DMS53 (cell line): Measurements from ENCODE around the gene PPP6C.
"Not testable (repeated sequence)": the region's sequence is repeated elsewhere in the genome, so short reads cannot be mapped to it uniquely, and the experiment has no call there.

Experiments
- DNase-seq: peaks from one replicate; lab custom pipeline; 2025; lab: John Stamatoyannopoulos, UW

PPP6C gene

DNA sequence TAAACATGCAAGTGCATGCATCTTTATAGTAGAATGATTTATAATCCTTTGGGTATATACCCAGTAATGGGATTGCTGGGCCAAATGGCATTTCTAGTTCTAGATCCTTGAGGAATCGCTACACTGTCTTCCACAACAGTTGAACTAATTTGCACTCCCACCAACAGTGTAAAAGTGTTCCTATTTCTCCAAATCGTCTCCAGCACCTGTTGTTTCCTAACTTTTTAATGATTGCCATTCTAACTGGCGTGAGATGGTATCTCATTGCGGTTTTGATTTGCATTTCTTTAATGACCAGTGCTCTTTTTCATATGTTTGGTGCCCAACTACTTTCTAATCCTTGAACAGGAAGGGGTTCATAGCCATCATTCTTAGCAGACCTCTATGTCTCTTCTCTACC, 7.8 kb downstream of the PPP6C start:
- not testable (repeated sequence) for DNase-seq

DNA sequence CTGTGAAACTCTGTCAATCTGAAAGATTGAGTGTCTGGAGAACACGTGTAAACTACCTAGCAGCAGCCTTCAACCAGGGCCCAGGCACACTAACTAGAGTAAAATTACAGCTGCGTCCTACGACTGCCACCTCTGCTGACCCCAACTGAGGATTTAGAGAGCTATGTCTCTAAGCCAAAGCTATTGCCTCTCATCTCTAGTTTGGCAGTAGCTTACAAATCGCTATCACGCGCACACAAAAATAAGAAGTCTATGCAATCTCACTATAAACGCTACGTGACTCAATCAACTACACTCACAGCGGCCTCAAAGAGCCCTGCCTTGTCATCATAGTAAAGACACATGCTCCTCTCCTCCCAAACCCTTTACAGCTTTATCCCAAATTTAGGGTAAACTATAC, 8.7 kb downstream of the PPP6C start:
- no peak for DNase-seq

DNA sequence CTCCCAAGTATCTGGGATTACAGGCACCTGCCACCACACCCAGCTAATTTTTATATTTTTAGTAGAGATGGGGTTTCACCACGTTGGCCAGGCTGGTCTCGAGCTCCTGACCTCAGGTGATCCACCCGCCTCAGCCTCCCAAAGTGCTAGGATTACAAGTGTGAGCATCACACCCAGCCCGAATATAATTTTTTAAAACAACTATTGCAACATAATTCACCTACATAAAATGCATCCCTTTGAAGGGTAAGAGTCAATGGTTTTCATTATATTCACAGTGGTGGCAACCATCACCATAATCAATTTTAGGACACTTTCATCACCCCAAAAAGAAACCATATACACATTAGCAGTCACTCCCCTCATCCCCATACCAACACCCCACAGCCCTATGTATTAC, 9.8 kb downstream of the PPP6C start:
- not testable (repeated sequence) for DNase-seq

DNA sequence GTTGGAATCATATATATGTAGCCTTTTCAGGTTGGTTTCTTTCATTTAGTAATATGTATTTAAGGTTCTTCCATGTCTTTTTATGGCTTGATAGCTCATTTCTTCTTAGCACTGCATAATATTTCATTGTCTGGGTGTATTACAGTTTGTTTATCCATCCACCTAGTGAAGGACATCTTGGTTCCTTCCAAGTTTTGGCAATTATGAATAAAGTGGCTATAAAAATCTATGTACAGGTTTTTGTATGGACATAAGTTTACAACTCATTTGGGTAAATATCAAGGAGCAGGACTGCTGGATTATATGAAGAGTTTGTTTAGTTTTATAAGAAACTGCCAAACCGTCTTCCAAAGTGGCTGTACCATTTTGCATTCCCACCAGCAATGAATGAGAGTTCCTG, 11.7 kb downstream of the PPP6C start:
- DNase-seq = no peak

DNA sequence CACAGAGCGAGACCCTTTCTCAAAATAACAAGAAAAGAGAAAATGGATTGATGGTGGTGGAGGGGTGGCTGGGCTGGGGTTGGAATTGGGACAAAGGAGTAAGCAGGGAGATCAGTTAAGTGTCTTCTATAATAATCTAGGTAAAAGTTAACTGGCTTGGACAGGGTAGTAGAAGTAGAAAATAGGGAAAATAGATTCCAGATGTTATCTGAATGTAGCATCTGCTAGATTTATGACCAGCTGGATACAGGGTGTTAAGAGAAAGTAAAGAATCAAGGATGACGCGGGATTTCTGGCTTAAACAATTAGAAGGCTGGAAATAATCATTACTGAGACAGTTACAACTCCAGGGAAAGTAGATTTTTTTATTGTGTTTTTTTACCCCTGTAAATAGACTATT, 13.0 kb downstream of the PPP6C start:
- no peak for DNase-seq

DNA sequence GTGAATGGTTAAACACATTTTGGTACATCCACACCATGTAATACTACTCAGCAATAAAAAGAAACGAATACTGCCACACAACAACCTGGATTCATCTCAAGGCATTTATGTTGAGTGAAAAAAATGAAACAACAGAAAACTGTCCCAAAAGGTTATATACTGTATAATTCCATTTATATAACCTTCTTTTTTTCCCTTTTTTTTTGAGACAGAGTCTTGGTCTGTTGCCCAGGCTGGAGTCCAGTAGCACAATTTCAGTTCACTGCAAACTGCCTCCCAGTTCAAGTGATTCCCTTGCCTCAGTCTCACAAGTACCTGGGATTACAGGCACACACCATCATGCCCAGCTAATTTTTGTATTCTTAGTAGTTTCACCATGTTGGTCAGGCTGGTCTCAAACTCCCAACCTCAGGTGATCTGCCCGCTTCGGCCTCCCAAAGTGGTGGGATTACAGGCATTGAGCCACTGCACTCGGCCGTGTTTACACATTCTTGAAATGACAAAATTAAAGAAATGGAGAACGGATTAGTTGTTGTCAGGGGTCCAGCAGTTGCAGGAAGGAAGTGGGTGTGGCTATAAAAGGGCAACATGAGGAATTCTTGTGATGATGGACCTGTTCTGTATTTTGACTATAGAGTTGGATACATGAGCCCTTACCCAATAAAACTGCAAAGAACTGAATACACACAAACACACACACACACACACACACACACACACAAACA, 17.4 kb downstream of the PPP6C start:
- DNase-seq = no peak

DNA sequence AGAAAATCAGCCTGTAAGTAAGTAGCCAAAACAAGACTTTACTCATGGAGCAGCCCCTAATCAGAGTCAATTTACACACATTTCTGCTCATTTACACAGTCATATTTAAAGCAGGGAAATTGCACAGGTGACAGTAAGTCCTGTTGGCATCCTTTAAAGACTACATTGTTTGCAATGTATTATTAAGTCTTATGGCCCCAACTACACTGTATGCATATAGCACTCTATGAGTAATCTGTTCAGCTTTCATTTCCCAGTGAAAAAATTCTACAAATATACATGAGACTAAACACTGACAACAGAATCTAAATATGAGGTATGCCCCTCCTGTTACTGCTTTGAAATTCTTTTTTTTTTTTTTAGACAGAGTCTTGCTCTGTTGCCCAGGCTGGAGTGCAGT, 19.7 kb downstream of the PPP6C start:
- no peak for DNase-seq

DNA sequence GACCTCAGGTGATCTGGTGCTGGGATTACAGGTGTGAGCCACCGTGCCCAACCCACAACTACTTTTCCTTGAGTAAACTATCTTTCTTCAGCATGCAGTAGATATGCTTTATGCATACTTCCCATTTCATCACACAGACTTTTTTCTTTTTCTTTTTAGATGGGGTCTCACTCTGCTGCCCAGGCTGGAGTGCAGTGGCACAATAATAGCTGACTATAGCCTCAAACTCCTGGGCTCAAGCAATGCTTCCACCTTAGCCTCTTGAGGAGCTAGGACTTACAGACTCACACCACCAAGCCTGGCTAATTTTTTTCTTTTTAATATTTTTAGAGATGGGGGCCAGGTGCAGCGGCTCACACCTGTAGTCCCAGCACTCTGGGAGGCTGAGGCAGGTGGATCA, 22.8 kb downstream of the PPP6C start:
- DNase-seq = no peak

DNA sequence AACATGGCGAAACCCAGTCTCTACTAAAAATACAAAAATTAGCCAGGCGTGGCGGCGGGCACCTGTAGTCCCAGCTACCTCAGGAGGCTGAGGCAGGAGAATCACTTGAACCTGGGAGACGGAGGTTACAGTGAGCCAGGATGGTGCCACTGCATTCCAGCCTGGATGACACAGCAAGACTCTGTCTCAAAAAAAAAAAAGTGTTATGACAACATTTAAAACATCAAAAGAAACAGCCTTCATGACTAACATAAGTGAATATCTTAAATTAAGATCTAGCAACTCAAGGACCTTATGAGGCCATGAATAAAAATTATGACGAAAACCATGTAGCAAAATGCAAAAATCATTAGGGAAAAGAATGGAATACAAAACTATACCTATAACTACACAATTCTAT, 26.7 kb downstream of the PPP6C start:
- not testable (repeated sequence) for DNase-seq

DNA sequence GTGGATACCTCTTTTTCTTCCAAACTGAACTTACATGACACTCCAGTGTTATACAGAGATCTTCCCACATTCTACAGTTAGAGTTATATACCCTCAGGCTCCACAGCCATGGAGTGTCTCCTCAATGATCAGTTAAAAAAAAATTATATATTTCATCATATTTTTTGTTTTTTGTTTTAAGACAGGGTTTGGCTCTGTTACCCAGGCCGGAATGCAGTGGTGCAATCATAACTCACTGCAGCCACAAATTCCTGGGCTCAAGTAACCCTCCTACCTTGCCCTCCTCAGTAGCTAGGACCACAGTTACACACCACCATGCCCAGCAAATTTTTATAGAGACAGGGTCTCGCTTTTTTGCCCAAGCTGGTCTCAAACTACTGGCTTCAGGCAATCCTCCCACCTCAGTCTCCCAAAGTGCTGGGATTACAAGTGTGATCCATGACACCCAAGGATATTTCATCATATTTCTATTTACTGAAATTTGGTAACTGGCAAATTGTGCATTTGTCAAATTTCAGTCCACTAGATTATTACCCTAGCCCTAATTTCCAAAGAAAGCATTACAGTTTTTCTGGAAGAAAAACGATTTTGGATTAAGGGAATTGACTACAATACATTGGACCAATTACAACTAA, 28.2 kb downstream of the PPP6C start:
- DNase-seq = no peak

DNA sequence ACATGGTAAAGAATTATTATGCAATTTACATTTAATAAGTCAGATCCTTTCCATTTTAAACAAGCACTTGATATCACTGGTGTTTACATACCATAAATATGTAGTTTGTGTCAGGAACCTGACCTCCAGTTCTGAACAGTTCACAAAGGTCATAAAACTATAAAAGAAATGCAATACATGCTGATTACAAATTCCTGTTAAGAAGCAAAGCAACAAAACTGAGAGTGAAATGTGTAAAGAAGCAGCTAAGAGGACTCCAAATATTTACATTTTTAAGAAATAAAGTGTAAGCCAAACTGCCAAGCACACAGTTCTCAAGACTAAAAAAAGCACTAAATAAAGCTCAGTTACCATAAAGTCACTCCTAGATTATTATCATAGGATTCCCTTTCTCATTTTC, 28.9 kb downstream of the PPP6C start:
- no peak for DNase-seq

DNA sequence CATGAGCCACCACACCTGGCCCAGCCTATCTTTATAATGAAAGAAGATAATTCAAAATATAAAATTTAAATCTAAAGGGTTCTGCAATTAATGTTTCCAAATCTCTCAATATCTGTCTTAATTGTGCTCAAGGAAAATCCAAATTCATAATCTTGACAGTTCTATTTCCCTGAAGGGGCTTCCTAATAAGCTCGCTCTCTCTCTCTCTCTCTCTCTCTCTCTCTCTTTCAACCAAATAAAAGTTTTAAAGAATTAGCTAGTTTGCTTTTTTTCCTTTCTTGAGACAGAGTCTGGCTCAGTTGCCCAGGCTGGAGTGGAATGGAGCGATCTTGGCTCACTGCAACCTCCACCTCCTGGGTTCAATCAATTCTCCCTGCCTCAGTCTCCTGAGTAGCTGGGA, 33.1 kb downstream of the PPP6C start:
- no peak for DNase-seq

DNA sequence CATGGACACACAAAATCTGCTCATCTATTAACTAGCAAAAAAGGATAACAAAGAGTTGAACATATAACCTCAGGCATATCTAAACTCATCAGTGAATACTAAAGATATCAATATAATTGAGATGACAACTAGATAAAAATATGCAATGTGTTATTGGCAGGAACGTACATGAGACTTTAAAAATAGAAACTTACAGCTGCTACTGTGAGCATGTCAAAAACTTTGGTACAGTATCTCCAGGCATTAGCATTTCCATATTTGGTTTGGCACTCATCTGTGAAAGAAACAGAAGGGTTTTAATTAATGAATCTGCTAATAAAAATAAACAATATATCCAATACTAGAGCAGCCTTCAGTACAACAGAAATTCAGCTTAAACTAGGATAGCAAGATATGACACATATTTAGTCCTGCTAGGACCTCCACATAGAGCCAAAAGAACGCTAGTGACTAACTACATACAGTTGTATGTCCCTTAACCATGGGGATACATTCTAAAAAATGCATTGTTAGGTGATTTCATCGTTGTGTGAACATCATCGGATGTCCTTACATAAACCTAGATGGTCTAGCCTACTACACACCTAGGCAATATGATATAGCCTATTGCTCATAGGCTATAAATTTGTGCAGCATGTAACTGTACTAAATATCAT, 35.8 kb downstream of the PPP6C start:
- no peak for DNase-seq

DNA sequence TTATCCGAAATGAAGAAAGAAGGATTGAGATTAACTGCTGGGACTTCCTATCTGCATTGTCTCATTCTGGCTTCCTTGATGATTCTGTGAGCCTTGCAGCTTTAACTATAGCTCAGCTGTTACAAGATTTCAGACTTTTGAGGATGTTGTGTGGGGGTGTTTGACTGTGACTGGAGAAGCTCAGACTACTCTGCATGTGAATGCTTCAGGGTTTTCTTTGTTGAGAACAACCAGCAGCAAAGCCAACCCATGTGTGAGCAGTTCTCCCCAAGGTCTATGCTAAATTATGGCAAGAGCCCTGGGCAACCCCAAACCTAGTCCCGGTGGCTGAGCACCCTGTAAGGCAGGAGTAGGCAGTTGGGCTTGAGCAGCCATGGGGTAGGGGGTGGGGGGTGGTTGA, 37.9 kb downstream of the PPP6C start:
- DNase-seq = no peak

DNA sequence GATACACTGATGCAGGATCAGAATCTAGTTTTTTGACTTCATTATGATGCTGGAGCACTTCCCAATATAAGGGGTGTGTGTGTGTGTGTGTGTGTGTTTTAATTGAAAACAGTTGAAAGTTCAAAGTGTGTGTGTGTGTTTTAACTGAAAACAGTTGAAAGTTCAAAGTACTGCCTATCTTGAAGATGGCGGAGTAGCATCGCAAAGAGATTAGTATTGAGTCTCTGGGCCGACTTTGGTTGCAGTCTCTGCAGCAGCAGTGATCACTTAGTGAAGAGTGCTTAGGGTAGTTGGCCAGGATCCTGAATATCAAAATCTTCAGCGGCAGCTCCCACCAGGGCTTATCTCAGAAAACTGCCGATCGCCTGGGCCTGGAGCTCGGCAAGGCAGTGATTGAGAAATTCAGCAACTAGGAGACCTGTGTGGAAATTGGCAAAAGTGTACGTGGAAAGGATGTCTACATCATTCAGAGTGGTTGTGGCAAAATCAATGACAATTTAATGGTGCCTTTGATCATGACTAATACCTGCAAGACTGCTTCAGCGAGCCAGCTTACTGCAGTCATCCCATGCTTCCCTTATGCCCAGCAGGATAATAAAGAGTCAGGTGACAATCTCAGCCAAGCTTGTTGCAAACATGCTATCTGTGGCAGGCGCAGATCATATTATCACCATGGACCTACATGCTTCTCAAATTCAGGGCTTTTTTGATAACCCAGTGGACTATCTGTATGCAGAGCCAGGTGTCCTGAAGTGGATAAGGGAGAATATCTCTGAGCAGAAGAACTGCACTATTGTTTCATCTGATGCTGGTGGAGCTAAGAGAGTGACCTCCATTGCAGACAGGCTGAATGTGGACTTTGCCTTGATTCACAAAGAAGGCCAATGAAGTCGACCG, 39.0 kb downstream of the PPP6C start:
- DNase-seq = no peak

DNA sequence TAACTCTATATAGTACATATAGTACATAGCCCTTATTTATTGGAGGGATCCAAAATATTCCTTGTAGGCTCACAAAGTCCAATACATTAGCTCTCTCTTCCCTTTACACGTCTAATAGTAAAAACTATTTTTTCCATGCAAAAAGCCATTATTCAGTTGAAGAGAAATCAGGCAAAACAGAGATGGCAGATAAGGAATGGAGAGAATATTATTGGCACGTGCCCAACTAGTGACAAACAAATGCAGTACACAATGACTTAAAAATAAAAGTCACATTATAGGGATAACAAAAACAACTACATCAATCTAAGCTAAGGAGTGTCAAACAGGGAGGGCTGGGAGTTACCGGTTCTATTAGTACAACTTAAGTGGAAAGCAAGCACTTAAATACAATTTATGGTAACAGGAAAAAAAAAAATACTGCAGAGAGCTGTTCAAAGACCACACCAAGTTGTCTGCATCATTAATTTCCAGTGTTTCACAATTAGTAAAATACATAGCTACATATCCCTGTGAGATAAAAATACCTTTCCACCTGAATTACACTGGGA, 42.1 kb downstream of the PPP6C start:
- DNase-seq = no peak

DNA sequence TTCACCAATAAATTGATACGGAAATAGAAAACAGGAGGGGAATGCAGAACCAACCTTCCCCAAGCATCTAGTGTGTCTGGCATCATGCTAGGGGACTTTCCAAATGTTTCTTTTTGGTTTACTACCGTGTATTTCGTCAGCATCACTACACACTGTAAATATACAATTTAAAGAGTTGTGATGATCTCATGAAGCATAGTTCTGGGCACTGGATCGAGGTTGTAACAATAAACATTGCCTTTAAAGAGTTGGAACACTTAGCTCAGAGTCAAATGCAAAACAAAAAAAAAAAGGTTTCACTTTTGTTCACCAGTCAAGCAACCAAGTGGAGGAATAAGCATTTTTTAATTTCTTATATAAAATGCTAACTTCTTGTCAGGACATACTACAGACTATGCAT, 43.4 kb downstream of the PPP6C start:
- no peak for DNase-seq

DNA sequence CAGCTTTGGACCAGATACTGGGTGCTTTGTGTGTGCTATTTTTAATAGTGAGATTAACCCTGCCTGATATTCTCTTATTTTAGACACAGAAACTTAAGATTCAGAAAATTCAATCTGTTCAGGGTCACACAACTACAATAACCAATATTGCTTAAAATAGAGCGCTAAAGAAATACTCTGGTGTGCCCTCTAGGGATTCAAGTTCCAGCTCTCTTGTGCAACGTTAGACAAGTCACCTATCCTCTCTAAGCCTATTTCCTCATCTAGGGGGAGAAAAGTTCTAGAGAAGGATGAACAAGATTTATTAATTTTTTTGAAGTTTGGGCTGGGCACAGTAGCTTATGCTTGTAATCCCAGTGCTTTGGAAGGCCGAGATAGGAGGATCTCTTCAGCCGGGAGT, 44.2 kb downstream of the PPP6C start:
- no peak for DNase-seq

DNA sequence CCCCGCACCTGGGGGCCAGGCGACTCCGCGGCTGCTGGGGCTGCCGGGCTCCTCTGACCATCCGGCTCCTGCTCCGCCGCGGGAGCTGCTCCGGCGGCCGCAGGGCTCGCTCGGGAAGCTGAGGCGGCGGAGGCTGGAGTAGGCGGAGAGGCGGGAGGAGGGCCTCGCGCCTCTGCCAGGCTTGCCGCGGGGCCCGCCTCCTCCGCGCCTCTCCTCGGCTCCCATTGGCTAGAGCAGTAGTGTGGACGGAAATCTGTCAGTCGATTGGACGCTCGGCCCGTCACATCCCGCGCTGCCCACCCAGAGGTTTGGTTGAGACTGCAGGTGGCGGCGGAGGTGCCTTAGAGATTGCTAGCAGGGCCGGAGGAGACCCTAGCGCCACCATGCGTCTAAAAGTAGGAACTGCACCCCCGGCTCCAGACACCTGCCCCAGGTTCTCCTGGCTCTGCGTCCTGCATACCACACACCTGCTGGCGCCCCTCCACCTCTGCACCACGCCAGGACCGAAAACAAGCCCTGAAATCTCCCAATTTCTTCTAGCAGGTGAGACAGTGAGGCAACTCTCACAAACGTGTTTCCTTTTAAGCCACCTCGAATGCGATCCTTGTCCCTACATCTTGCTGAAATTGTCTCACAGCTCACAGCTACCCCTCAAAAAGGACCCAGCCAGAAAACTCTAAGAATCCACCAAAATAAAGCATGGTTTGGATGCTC, 46.1 kb downstream of the PPP6C start, which contains the start of gene SCAI:
SCAI (minus strand) TSS at position 152 of the 714 bp plus-strand sequence; CDS start at position 61, 91 bp downstream.
- DNase-seq = peak; percentile 99

DNA sequence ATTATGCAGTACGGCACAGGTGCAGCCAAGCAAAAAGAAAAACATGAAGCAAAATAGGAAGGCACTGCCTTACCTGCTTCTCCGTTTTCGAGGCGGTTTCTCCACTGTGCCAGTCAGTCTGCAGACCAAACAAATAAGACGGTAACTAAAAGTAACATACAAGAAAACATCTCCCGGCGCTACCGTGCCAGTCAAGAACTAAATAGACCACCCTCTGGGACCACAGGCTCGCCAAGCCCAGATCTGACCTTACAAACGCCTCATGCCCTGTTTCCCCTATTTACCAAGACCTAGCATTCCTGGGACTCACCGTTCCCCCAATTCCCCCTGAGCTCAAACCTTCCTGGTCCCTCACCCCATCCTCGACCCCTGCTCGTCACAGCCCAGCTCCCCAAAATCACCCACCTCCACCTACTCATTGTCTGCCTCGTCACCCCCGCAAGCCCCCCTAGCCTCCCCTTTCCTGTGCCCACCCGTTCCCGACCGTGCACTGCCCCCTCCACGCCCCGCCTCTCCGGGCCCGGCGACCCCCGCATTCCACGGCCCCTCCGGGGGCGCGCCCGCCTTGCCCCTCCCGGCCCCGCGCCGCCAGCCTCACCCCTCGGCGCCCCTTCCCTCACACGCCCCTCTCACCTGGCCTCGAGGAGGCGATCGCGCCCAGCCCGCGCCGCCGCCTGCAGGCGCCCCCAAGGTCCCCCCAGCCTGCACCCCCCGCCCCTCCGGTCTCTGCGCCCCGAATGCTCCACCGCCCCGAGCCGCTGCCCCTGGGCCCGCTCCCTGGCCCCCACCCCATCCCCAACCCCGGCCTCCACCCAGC, 46.8 kb downstream of the PPP6C start:
- DNase-seq = no peak
